Right ventricle myocardium inferior (tissue), 1 donor: ENCODE measurements around the gene TGFBR2. TPM values are rescaled to one million over a fixed set of nuclear protein-coding genes. Genes with fewer than 3 reads are reported as not detected.
A peak's percentile ranks its signal among the peaks of the same experiment; 100 is the strongest.
"Not testable (repeated sequence)": the region's sequence is repeated elsewhere in the genome, so short reads cannot be mapped to it uniquely, and the experiment has no call there.

Experiments used
- ATAC-seq: fragments of 200-7000 bp; cut with Tn5 transposase; one replicate; pipeline ENCODE4 v1.9.1; 2020; ENCODE audit warnings: mild to moderate bottlenecking, moderate library complexity
- DNase-seq: peaks from one replicate; pipeline ENCODE4 v3.0.0; 2021; ENCODE audit errors: missing footprints
- intact Hi-C: fragments of 100-400 bp; cut with DNase I; formaldehyde crosslinking; loops from one replicate; pipeline ENCODE4 v1.11.0; 2022
- total RNA-seq: library from RNA; stranded (reverse); fragmentation: NEBNext Ultra II Directional; extraction: Animal tissue kit (Norgen Biotek cat#: 25700); gene quantifications from one replicate; pipeline ENCODE4 v1.2.1, GENCODE V29; 2021
- donor health status: DM: no; HTN: yes; CAD: no; lungs with severe emphysema.

The TGFBR2 gene
- total RNA-seq, 1 donor from 2014 or later = 186 TPM

- ATAC-seq (no peak), DNase-seq (no peak)
- intact Hi-C loops = no loop called here
Measured at GRCh38 chr3:30614943-30615342, 8.5 kb downstream of the TGFBR2 start.

GRCh38 chr3:30615615-30616346 lies 9.4 kb downstream of the TGFBR2 start:
- intact Hi-C loops = no loop called here
- DNase-seq (no peak), ATAC-seq (peak; percentile 45)

GRCh38 chr3:30616347-30617027 lies 10.1 kb downstream of the TGFBR2 start:
- intact Hi-C loops = no loop called here
- DNase-seq (no peak), ATAC-seq (no peak)

GRCh38 chr3:30617069-30617468 lies 10.7 kb downstream of the TGFBR2 start:
- no peak for ATAC-seq
- no peak for DNase-seq
- intact Hi-C loops = no loop called here

GRCh38 chr3:30617653-30618052 lies 11.3 kb downstream of the TGFBR2 start:
- DNase-seq (no peak), ATAC-seq (no peak)
- intact Hi-C loops = no loop called here

GRCh38 chr3:30618526-30618925 lies 12.1 kb downstream of the TGFBR2 start:
- DNase-seq (no peak), ATAC-seq (no peak)
- intact Hi-C loops = no loop called here

GRCh38 chr3:30619318-30619717 lies 12.9 kb downstream of the TGFBR2 start:
- intact Hi-C loops = no loop called here

GRCh38 chr3:30620402-30621360 lies 14.3 kb downstream of the TGFBR2 start:
- intact Hi-C loops = no loop called here
- peak; percentile 53 for ATAC-seq
- DNase-seq = no peak

More at GRCh38 chr3:30619318-30619717, 12.9 kb downstream of the TGFBR2 start:
- ATAC-seq = no peak
- no peak for DNase-seq

GRCh38 chr3:30621576-30621975 lies 15.2 kb downstream of the TGFBR2 start:
- no peak for ATAC-seq
- intact Hi-C loops = no loop called here

GRCh38 chr3:30622047-30622545 lies 15.7 kb downstream of the TGFBR2 start:
- intact Hi-C loops = no loop called here
- DNase-seq = no peak
- no peak for ATAC-seq

More at GRCh38 chr3:30621576-30621975, 15.2 kb downstream of the TGFBR2 start:
- DNase-seq = no peak

- DNase-seq (no peak), ATAC-seq (no peak)
- intact Hi-C loops = no loop called here
Measured at GRCh38 chr3:30622790-30623189, 16.4 kb downstream of the TGFBR2 start.

- intact Hi-C loops = no loop called here
- ATAC-seq (no peak), DNase-seq (no peak)
Measured at GRCh38 chr3:30623351-30623750, 16.9 kb downstream of the TGFBR2 start.

GRCh38 chr3:30624480-30624879 lies 18.1 kb downstream of the TGFBR2 start:
- ATAC-seq, intact Hi-C loops, DNase-seq: not testable (repeated sequence)

GRCh38 chr3:30625541-30626438 lies 19.4 kb downstream of the TGFBR2 start:
- DNase-seq = no peak
- intact Hi-C loops = loop anchor here (5.0 kb wide), 1 partner anchor 42 kb away; no protein-coding TSS in a partner anchor
- peak; percentile 11 for ATAC-seq

- ATAC-seq (no peak), DNase-seq (peak; percentile 62)
- intact Hi-C loops = loop anchor here (5.0 kb wide), 1 partner anchor 41 kb away; no protein-coding TSS in a partner anchor
Measured at GRCh38 chr3:30626443-30627180, 20.2 kb downstream of the TGFBR2 start.

- intact Hi-C loops = loop anchor here (5.0 kb wide), 1 partner anchor 39 kb away; no protein-coding TSS in a partner anchor
- DNase-seq (no peak), ATAC-seq (no peak)
Measured at GRCh38 chr3:30628205-30628900, 22.0 kb downstream of the TGFBR2 start.
